ENCODE results near the gene SKAP1. TPM values are rescaled to one million over a fixed set of nuclear protein-coding genes. Genes with fewer than 3 reads are reported as not detected.
A peak's percentile ranks its signal among the peaks of the same experiment; 100 is the strongest.

The SKAP1 gene
- total and polyA plus RNA-seq, 8 donors, result 2.4 to 4.4 (median 3.2) TPM; not detected in 2

DNA sequence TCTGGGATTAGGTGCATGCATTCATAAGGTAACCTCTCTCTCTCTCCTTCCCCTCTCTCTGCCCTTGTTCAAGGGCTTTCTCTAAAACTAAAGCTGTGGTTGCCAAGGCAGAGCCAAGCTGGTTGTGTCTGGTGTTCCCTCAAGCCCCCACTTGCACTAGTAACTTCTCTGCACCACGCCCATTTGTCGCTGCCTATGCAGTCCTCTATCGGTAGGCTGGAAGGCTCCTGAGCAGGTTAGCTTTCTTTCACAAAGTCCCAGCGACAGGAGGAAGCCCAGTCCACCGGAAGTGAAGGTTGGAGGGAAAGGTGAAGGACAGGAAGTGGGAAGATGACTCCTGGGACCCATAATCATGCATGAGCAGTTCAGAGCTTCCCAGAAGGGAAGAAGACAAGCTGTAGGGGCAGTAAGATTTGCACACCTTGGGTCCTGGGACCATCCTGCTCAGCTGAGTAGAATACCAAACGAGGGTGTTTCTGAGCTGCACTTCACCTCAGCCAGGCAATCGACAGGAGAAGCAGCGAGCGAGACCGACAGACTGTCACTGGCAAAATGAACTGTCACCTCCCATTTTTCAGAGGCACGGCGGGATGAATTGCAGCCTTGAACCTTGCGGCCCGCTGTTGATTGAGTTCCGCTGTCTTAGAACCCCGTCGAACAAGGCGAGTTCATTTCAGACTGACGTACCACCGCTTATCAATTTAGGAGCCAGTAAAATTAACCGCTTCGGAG is 14.7 kb upstream of the SKAP1 start:
- intact Hi-C loops (cut with DNase I; ENCODE audit: low total_unique reads), result no loop called here

DNA sequence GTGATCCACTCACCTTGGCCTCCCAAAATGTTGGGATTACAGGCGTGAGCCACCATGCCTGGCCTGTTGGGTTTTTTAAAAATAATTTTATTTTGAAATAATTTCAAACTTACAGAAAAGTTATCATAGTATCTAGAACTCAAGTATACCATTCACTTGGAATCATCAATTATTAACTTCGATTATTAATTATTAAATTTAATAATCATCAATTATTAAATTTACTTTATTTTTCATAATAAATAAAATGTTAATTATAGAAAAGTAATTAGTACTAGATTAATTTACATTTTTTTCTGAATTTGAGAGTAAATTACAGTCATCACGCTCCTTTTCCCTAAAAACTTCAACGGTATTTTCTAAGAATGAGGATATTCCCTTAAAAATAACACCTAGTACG is 13.7 kb upstream of the SKAP1 start:
- H3K36me3 ChIP-seq, result no peaks in the 10 kb centered on the region
- no peak for DNase-seq
- H3K4me1 ChIP-seq, result peaks cover 0 to 13% (median 0%) of the 10 kb centered on the region in 4 donors
- WGBS, 5 donors, result 91 to 95% (median 94%) methylated on average over 5 of the region's 5 CpGs
- intact Hi-C loops (cut with DNase I; ENCODE audit: low total_unique reads), result no loop called here
- no peak for TF ChIP-seq EP300 (IDR thresholded peaks at IDR 0.05)
- H3K4me3 ChIP-seq, result no peak overlapping the region
- H3K27me3 ChIP-seq, result peaks cover 0 to 19% (median 6%) of the 10 kb centered on the region in 3 donors
- no peaks in the 10 kb centered on the region for H3K9me3 ChIP-seq
- H3K27ac ChIP-seq, result no peak overlapping the region

More for the DNA sequence above, 14.7 kb upstream of the SKAP1 start:
- 73 to 81% (median 75%) methylated on average over 22 of the region's 22 CpGs for WGBS, 5 donors
- TF ChIP-seq EP300 (IDR thresholded peaks at IDR 0.05), result no peak
- H3K9me3 ChIP-seq, result no peaks in the 10 kb centered on the region
- H3K4me3 ChIP-seq, result no peak overlapping the region
- peaks cover 0 to 13% (median 0%) of the 10 kb centered on the region in 4 donors for H3K4me1 ChIP-seq
- peaks cover 0 to 19% (median 6%) of the 10 kb centered on the region in 3 donors for H3K27me3 ChIP-seq
- no peaks in the 10 kb centered on the region for H3K36me3 ChIP-seq
- no peak overlapping the region for H3K27ac ChIP-seq
- DNase-seq, result peak in 1 of 2 donors; percentile 49

- peaks cover 0 to 19% (median 6%) of the 10 kb centered on the region in 3 donors for H3K27me3 ChIP-seq
These were observed 12.8 kb upstream of the SKAP1 start for GRCh38 chr17:48442819-48443218.

DNA sequence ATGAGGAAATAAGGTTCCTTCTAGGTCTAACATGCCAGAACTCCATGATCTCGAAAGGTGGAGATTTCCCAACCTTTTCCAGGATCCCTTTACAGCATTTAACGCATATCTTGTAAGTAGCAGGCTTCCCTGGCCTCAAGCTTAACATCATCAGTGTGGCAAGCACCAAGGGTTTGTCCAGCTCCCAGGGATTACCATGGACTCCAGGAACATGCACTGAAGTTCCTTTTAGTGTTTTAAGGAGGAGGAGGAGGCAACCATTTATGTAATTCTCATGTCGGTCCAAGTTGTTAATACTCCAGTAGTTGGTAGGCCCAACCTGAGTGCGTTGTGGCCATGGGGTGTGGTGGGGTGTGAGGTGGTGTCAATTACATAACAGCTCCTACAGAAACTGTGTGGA is 11.8 kb upstream of the SKAP1 start:
- no peak for DNase-seq
- peak overlapping the region in 2 of 5 donors; percentile 21 to 33 for H3K27ac ChIP-seq
- 87 to 96% (median 91%) methylated on average over 4 of the region's 4 CpGs for WGBS, 5 donors

More at GRCh38 chr17:48442819-48443218, 12.8 kb upstream of the SKAP1 start:
- WGBS, 5 donors, result 67 to 80% (median 78%) methylated on average over 3 of the region's 3 CpGs
- Histone ChIP-seq H3K36me3 (no peaks in the 10 kb centered on the region), H3K4me1 (peaks cover 0 to 13% (median 0%) of the 10 kb centered on the region in 4 donors), H3K27ac (no peak overlapping the region), H3K9me3 (no peaks in the 10 kb centered on the region), H3K4me3 (no peak overlapping the region)
- TF ChIP-seq POLR2AphosphoS5 (IDR thresholded peaks at IDR 0.05) (no peak), CTCF (IDR thresholded peaks at IDR 0.05) (no peak), POLR2A (IDR thresholded peaks at IDR 0.05) (no peak), EP300 (IDR thresholded peaks at IDR 0.05) (no peak)
- no peak for DNase-seq
- intact Hi-C loops (cut with DNase I; ENCODE audit: low total_unique reads), result no loop called here

GRCh38 chr17:48441231-48441711 is 11.3 kb upstream of the SKAP1 start:
- Histone ChIP-seq H3K9me3 (no peaks in the 10 kb centered on the region), H3K36me3 (no peaks in the 10 kb centered on the region), H3K4me3 (no peak overlapping the region), H3K27me3 (peaks cover 0 to 27% (median 11%) of the 10 kb centered on the region in 3 donors), H3K4me1 (peaks cover 0 to 13% (median 0%) of the 10 kb centered on the region in 4 donors), H3K27ac (peak overlapping the region in 2 of 5 donors; percentile 33 to 48)
- intact Hi-C loops (cut with DNase I; ENCODE audit: low total_unique reads), result no loop called here
- TF ChIP-seq POLR2A (IDR thresholded peaks at IDR 0.05) (no peak), EP300 (IDR thresholded peaks at IDR 0.05) (no peak), POLR2AphosphoS5 (IDR thresholded peaks at IDR 0.05) (no peak), CTCF (IDR thresholded peaks at IDR 0.05) (no peak)
- 67 to 82% (median 68%) methylated on average over 1 of the region's 1 CpG for WGBS, 5 donors
- DNase-seq, result peak in 1 of 2 donors; percentile 53

More for the DNA sequence above, 11.8 kb upstream of the SKAP1 start:
- Histone ChIP-seq H3K4me3 (no peak overlapping the region), H3K4me1 (peaks cover 0 to 13% (median 0%) of the 10 kb centered on the region in 4 donors), H3K36me3 (no peaks in the 10 kb centered on the region), H3K9me3 (no peaks in the 10 kb centered on the region), H3K27me3 (peaks cover 0 to 23% (median 6%) of the 10 kb centered on the region in 3 donors)
- intact Hi-C loops (cut with DNase I; ENCODE audit: low total_unique reads), result no loop called here
- TF ChIP-seq EP300 (IDR thresholded peaks at IDR 0.05) (no peak), CTCF (IDR thresholded peaks at IDR 0.05) (no peak), POLR2AphosphoS5 (IDR thresholded peaks at IDR 0.05) (no peak), POLR2A (IDR thresholded peaks at IDR 0.05) (no peak)

Data from stomach (tissue), 9 donors.